Nephron (organoid): ENCODE measurements around the gene KATNB1.

Experiments
- H3K27ac Mint-ChIP-seq, 3 experiments: 2 replicates each; pipeline ENCODE4 v1.8.0; 2020; ENCODE audit warnings: mixed read lengths in 3 of 3, mild to moderate bottlenecking in 2 of 3, moderate library complexity in 1 of 3
- H3K27me3 Mint-ChIP-seq: 2 replicates; pipeline ENCODE4 v1.8.0; 2021; ENCODE audit warnings: low read depth, mild to moderate bottlenecking, moderate library complexity, mixed read lengths
- H3K36me3 Mint-ChIP-seq: 2 replicates; pipeline ENCODE4 v1.8.0; 2020; ENCODE audit warnings: low read depth, mixed read lengths
- H3K4me1 Mint-ChIP-seq: 2 replicates; pipeline ENCODE4 v1.8.0; 2020; ENCODE audit warnings: mixed read lengths
- H3K4me3 Mint-ChIP-seq, 3 experiments: 2 replicates each; pipeline ENCODE4 v1.8.0; 2020; ENCODE audit warnings: mild to moderate bottlenecking in 3 of 3, mixed read lengths in 3 of 3, moderate library complexity in 2 of 3
- H3K9me3 Mint-ChIP-seq: 2 replicates; pipeline ENCODE4 v1.8.0; 2020; ENCODE audit warnings: mixed read lengths
- TF ChIP-seq, protein P1 (sequence below), 3 experiments: fragments of 200-600 bp; sonication (generic); IDR thresholded peaks; one replicate each; pipeline ENCODE4 v1.5.0; 2021; ENCODE audit warnings: antibody characterized with exemption in 3 of 3; ENCODE audit not compliant: unreplicated experiment in 3 of 3

The KATNB1 gene

DNA sequence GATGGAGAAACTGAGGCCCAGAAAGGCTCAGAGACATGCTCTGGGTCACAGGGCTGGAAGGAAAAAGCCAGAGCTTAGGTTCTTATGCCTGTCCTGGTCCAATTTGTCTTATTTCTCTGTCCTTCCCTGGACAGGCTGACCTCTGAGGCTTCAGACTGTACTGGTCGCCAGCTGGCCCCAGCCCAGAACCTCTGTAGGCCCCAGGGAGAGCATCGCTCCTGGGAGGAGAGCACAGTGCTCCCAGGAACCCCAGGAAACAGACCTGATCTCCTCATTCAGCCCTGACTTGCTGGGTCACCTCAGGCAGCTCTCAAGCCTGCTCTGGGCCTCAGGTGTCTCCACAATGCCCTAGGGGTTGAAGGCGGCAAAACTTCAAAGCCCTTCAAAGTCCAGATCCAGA, 36.1 kb upstream of the KATNB1 start:
- Mint-ChIP-seq H3K27ac (no peak overlapping the region), H3K27me3 (peaks cover 6% of the 10 kb centered on the region), H3K9me3 (no peaks in the 10 kb centered on the region), H3K36me3 (no peaks in the 10 kb centered on the region), H3K4me3 (no peak overlapping the region), H3K4me1 (peaks cover 16% of the 10 kb centered on the region)
- TF ChIP-seq, protein P1, sequence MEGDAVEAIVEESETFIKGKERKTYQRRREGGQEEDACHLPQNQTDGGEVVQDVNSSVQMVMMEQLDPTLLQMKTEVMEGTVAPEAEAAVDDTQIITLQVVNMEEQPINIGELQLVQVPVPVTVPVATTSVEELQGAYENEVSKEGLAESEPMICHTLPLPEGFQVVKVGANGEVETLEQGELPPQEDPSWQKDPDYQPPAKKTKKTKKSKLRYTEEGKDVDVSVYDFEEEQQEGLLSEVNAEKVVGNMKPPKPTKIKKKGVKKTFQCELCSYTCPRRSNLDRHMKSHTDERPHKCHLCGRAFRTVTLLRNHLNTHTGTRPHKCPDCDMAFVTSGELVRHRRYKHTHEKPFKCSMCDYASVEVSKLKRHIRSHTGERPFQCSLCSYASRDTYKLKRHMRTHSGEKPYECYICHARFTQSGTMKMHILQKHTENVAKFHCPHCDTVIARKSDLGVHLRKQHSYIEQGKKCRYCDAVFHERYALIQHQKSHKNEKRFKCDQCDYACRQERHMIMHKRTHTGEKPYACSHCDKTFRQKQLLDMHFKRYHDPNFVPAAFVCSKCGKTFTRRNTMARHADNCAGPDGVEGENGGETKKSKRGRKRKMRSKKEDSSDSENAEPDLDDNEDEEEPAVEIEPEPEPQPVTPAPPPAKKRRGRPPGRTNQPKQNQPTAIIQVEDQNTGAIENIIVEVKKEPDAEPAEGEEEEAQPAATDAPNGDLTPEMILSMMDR (IDR thresholded peaks at IDR 0.05; ENCODE audit: unreplicated experiment in 3 of 3): no peak

DNA sequence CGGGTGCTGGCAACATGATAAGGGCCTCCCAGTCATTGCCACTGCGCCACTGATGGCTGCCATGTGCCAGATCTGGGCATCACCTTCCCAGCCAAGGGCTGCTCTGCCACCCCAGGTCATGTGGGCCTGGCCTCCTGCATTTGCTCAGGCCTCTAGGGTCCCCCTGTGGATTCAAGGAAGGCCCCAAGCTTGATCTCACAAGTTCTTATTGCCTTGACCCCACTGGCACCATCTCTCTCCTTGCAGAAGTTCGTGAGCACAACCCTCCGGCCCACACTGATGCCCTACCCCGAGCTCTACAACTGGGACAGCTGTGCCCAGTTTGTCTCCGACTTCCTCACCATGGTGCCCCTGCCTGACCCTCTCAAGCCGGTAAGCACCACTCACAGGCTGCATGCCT, 35.7 kb upstream of the KATNB1 start:
- TF ChIP-seq, protein P1 (IDR thresholded peaks at IDR 0.05; ENCODE audit: unreplicated experiment in 3 of 3): no peak
- Mint-ChIP-seq H3K36me3 (no peaks in the 10 kb centered on the region), H3K27me3 (peaks cover 6% of the 10 kb centered on the region), H3K9me3 (no peaks in the 10 kb centered on the region), H3K4me3 (no peak overlapping the region), H3K27ac (no peak overlapping the region), H3K4me1 (peaks cover 16% of the 10 kb centered on the region)

DNA sequence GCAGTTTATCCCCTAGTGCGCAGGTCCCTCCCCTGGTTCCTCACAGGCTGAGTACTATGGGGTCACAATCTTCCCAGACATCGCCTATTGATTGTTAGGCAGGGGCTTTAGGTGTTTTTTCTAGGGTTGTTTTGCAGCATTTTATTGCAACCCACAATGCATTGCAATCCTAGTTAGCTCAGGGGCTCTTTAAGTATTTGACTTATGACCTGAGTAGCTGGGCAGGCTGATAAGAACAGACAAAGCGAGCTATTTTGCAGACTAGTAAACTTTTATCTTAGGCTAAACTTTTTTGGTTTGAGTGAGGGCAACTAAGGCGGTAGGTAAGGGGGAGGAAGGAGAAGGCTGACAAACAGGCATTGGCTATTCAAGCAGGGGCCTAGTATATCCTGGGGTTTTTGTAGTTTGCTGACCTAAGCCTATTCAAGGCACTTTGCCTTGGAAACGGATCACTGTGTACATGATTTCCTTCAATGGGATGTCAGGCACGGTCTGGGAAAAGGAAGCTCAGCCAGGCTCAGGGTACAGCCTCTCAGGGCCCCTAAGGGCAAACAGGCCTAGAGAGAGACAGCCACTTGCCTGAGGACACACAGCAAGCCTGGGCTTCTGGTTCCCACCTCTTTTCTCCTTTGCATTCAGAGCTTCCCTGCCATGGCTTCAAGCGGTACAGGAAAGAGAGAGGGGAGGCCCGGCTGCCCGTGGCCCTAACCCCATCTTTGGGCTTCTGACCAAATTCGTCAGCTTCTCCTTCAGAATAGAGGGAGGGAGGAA, 34.6 kb upstream of the KATNB1 start:
- Mint-ChIP-seq H3K27ac (peak overlapping the region; percentile 31 to 61 (median 38)), H3K4me1 (peaks cover 16% of the 10 kb centered on the region), H3K36me3 (no peaks in the 10 kb centered on the region), H3K4me3 (no peak overlapping the region), H3K9me3 (no peaks in the 10 kb centered on the region), H3K27me3 (peaks cover 6% of the 10 kb centered on the region)
- TF ChIP-seq, protein P1 (IDR thresholded peaks at IDR 0.05; ENCODE audit: unreplicated experiment in 3 of 3): no peak

DNA sequence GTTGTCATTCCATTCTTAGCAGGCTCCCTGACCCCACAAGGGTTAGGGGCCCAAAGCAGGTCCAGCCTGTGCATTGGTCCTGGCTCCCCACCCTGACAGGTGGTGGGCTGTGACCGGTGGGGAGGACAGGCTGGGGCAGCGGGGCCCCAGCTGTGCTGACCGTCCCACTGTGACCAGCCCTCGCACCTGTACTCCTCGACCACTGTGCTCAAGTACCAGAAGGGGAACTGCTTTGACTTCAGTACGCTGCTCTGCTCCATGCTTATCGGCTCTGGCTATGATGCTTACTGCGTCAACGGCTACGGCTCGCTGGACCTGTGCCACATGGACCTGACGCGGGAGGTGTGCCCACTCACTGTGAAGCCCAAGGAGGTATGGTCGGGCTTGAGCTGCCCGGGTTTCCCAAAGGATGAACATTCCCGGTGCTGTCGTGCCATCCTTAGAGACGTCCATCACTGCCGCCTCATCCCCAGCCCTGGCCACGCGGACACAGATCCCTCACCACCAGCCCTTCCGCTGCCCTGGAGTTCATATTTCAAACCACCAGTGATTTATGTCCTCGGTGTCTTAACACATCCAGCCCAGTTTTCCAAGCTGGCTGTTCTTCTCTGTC, 33.7 kb upstream of the KATNB1 start:
- Mint-ChIP-seq H3K4me1 (peaks cover 16% of the 10 kb centered on the region), H3K36me3 (no peaks in the 10 kb centered on the region), H3K27ac (no peak overlapping the region), H3K9me3 (peaks cover 2% of the 10 kb centered on the region), H3K4me3 (no peak overlapping the region), H3K27me3 (peaks cover 8% of the 10 kb centered on the region)
- TF ChIP-seq, protein P1 (IDR thresholded peaks at IDR 0.05; ENCODE audit: unreplicated experiment in 3 of 3): no peak

DNA sequence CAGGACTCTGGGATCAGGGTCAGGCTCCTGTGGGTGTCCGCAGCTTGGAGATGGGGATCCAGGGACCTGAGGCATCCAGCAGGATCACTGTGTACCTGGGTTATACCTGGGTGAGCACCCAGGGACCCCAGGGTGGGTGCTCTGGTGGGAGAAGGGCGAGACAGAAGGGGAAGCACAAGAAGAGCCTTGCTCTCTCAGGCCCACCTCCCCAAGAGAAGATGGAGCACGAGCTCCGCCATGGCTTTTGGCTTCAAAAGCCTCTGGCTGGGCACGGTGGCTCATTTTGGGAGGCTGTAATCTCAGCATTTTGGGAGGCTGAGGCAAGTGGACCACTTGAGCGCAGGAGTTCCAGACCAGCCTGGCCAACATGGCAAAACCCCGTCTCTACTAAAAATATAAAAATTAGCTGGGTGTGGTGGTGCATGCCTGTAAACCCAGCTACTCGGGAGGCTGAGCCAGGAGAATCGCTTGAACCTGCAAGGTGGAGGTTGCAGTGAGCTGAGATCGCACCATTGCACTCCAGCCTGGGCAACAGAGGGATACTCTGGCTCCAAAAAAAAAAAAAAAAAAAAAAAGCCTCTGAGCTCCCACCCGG, 32.1 kb upstream of the KATNB1 start:
- H3K9me3 Mint-ChIP-seq: peaks cover 4% of the 10 kb centered on the region
- peak overlapping the region in 1 of 3 experiments; percentile 84 for H3K27ac Mint-ChIP-seq
- peaks cover 16% of the 10 kb centered on the region for H3K4me1 Mint-ChIP-seq
- H3K4me3 Mint-ChIP-seq: no peak overlapping the region
- no peaks in the 10 kb centered on the region for H3K36me3 Mint-ChIP-seq
- TF ChIP-seq, protein P1 (IDR thresholded peaks at IDR 0.05; ENCODE audit: unreplicated experiment in 3 of 3): no peak
- H3K27me3 Mint-ChIP-seq: peaks cover 9% of the 10 kb centered on the region
